WTC11 (cell line): ENCODE data around the gene NDST3. TPM values are rescaled to one million over a fixed set of nuclear protein-coding genes. Genes with fewer than 3 reads are reported as not detected.

Experiments
- ATAC-seq: fragments of 200-7000 bp; cut with Tn5 transposase; 2 replicates; pipeline ENCODE4 v1.10.0; 2021; ENCODE audit warnings: mild to moderate bottlenecking, moderate library complexity
- CTCF ChIA-PET: fragments of 300-600 bp; sonication (Branson Sonifier 250); formaldehyde crosslinking; loops from one replicate; lab custom pipeline; 2021; ENCODE audit warnings: antibody characterized with exemption; lab: Charles Lee
- POLR2A ChIA-PET: fragments of 350-600 bp; sonication (Branson Sonifier 250); formaldehyde crosslinking; loops from one replicate; lab custom pipeline; 2021; ENCODE audit warnings: antibody characterized with exemption; lab: Charles Lee
- DNase-seq: peaks from one replicate; pipeline ENCODE4 v3.0.0; 2021; ENCODE audit warnings: low spot score
- H3K27ac Mint-ChIP-seq: 2 replicates; pipeline ENCODE4 v1.8.0; 2021; ENCODE audit warnings: mixed read lengths
- H3K27me3 Mint-ChIP-seq: 2 replicates; pipeline ENCODE4 v1.8.0; 2021; ENCODE audit warnings: low read depth, mild to moderate bottlenecking, moderate library complexity, mixed read lengths
- H3K36me3 Mint-ChIP-seq: 2 replicates; pipeline ENCODE4 v1.8.0; 2021; ENCODE audit warnings: mixed read lengths
- H3K4me1 Mint-ChIP-seq: 2 replicates; pipeline ENCODE4 v1.8.0; 2022; ENCODE audit warnings: mixed read lengths
- H3K4me3 Mint-ChIP-seq: 2 replicates; pipeline ENCODE4 v1.8.0; 2021; ENCODE audit warnings: mild to moderate bottlenecking, moderate library complexity, mixed read lengths
- H3K9me3 Mint-ChIP-seq: 2 replicates; pipeline ENCODE4 v1.8.0; 2021; ENCODE audit warnings: mixed read lengths
- AFF4 ChIP-seq: sonication (generic); formaldehyde crosslinking; IDR thresholded peaks from 2 replicates; pipeline ENCODE4 v1.8.1; 2023; ENCODE audit warnings: mild to moderate bottlenecking, missing genetic modification reagents, borderline replicate concordance
- CREM ChIP-seq: sonication (generic); formaldehyde crosslinking; IDR thresholded peaks from 2 replicates; pipeline ENCODE4 v1.8.1; 2022; ENCODE audit warnings: mild to moderate bottlenecking, missing genetic modification reagents, moderate library complexity
- CTCF ChIP-seq: fragments of 200-600 bp; IDR thresholded peaks from 2 replicates; pipeline ENCODE4 v1.8.0; 2022; ENCODE audit warnings: antibody characterized with exemption
- E2F1 ChIP-seq: sonication (generic); formaldehyde crosslinking; IDR thresholded peaks from 2 replicates; pipeline ENCODE4 v1.8.0; 2022; ENCODE audit warnings: mild to moderate bottlenecking, missing genetic modification reagents
- E2F4 ChIP-seq: sonication (generic); formaldehyde crosslinking; IDR thresholded peaks from 2 replicates; pipeline ENCODE4 v1.8.1; 2022; ENCODE audit warnings: low read depth, mild to moderate bottlenecking, moderate library complexity, missing genetic modification reagents, borderline replicate concordance
- EMX1 ChIP-seq: fragments of 250-450 bp; sonication (Bioruptor Pico); IDR thresholded peaks from 2 replicates; pipeline ENCODE4 v1.8.0; 2021; ENCODE audit warnings: mild to moderate bottlenecking
- ERG ChIP-seq: fragments of 250-450 bp; sonication (Bioruptor Pico); IDR thresholded peaks from 2 replicates; pipeline ENCODE4 v1.8.0; 2021; ENCODE audit warnings: mild to moderate bottlenecking
- FOXJ3 ChIP-seq: sonication (generic); formaldehyde crosslinking; IDR thresholded peaks from 2 replicates; pipeline ENCODE4 v1.9.0; 2021; ENCODE audit warnings: missing genetic modification reagents, mild to moderate bottlenecking, borderline replicate concordance
- FOXP1 ChIP-seq: sonication (generic); formaldehyde crosslinking; IDR thresholded peaks from 2 replicates; pipeline ENCODE4 v1.8.0; 2022; ENCODE audit warnings: missing genetic modification reagents, mild to moderate bottlenecking, moderate library complexity, borderline replicate concordance
- HMGA2 ChIP-seq: fragments of 250-450 bp; sonication (Bioruptor Pico); IDR thresholded peaks from 2 replicates; pipeline ENCODE4 v1.4.0; 2021; ENCODE audit warnings: mild to moderate bottlenecking, moderate library complexity
- HMGXB4 ChIP-seq: sonication (generic); formaldehyde crosslinking; IDR thresholded peaks from 2 replicates; pipeline ENCODE4 v1.8.1; 2023; ENCODE audit warnings: mild to moderate bottlenecking, moderate library complexity, missing genetic modification reagents
- NFATC4 ChIP-seq: fragments of 250-450 bp; sonication (Bioruptor Pico); IDR thresholded peaks from 2 replicates; pipeline ENCODE4 v1.9.0; 2021; ENCODE audit warnings: mild to moderate bottlenecking
- NFYB ChIP-seq: sonication (generic); formaldehyde crosslinking; conservative IDR thresholded peaks from 2 replicates; pipeline ENCODE4 v1.8.0; 2022; ENCODE audit warnings: low read depth, missing genetic modification reagents
- NR3C1 ChIP-seq: sonication (generic); formaldehyde crosslinking; conservative IDR thresholded peaks from 2 replicates; pipeline ENCODE4 v1.8.1; 2023; ENCODE audit warnings: low read depth, mild to moderate bottlenecking, missing genetic modification reagents
- PREB ChIP-seq: sonication (generic); formaldehyde crosslinking; IDR thresholded peaks from 2 replicates; pipeline ENCODE4 v1.8.1; 2022; ENCODE audit warnings: mild to moderate bottlenecking, missing genetic modification reagents, moderate library complexity, borderline replicate concordance
- PRRX2 ChIP-seq: fragments of 250-450 bp; sonication (Bioruptor Pico); IDR thresholded peaks from 2 replicates; pipeline ENCODE4 v1.8.0; 2021; ENCODE audit warnings: mild to moderate bottlenecking
- TCF7 ChIP-seq: sonication (generic); formaldehyde crosslinking; IDR thresholded peaks from 2 replicates; pipeline ENCODE4 v1.8.0; 2022; ENCODE audit warnings: mild to moderate bottlenecking, low read depth, missing genetic modification reagents, moderate library complexity
- USF2 ChIP-seq: sonication (generic); formaldehyde crosslinking; IDR thresholded peaks from 2 replicates; pipeline ENCODE4 v1.8.1; 2023; ENCODE audit warnings: mild to moderate bottlenecking, missing genetic modification reagents, moderate library complexity
- ZBTB21 ChIP-seq: sonication (generic); formaldehyde crosslinking; IDR thresholded peaks from 2 replicates; pipeline ENCODE4 v1.8.1; 2023; ENCODE audit warnings: mild to moderate bottlenecking, missing genetic modification reagents, borderline replicate concordance
- ZMAT4 ChIP-seq: fragments of 250-450 bp; sonication (Bioruptor Pico); IDR thresholded peaks from 2 replicates; pipeline ENCODE4 v1.9.0; 2021; ENCODE audit warnings: mild to moderate bottlenecking
- ZNF138 ChIP-seq: sonication (generic); formaldehyde crosslinking; conservative IDR thresholded peaks from 2 replicates; pipeline ENCODE4 v1.8.1; 2022; ENCODE audit warnings: mild to moderate bottlenecking, moderate library complexity, missing genetic modification reagents
- ZNF671 ChIP-seq: fragments of 250-450 bp; sonication (Bioruptor Pico); IDR thresholded peaks from 2 replicates; pipeline ENCODE4 v1.8.0; 2021; ENCODE audit warnings: mild to moderate bottlenecking
- total RNA-seq: library from RNA; stranded (reverse); gene quantifications from 3 replicates; pipeline ENCODE4 v1.2.3, GENCODE V29; 2021

The NDST3 gene
- total RNA-seq, 1 experiment from 2014 or later: 0.37 TPM

- ATAC-seq: peak; percentile 83
- no peak overlapping the region for H3K4me3 Mint-ChIP-seq
- TF ChIP-seq E2F4 (CRISPR knock-in tag) (no peak), ZMAT4 (CRISPR knock-in tag) (no peak), FOXJ3 (no peak), NFYB (CRISPR knock-in tag) (no peak), PRRX2 (no peak), FOXP1 (CRISPR knock-in tag) (no peak), TCF7 (CRISPR knock-in tag) (no peak), HMGXB4 (CRISPR knock-in tag) (no peak), USF2 (CRISPR knock-in tag) (no peak), EMX1 (CRISPR knock-in tag) (no peak), AFF4 (CRISPR knock-in tag) (no peak), ZBTB21 (CRISPR knock-in tag) (no peak), ZNF671 (CRISPR knock-in tag) (no peak), CTCF (no peak)
- no peaks in the 10 kb centered on the region for H3K9me3 Mint-ChIP-seq
- no peaks in the 10 kb centered on the region for H3K27me3 Mint-ChIP-seq
- no peak overlapping the region for H3K27ac Mint-ChIP-seq
- no peaks in the 10 kb centered on the region for H3K36me3 Mint-ChIP-seq
- no peak for DNase-seq
- ChIA-PET CTCF (interaction anchor here (0.5 to 1.6 kb wide), 3 partner anchors 9 to 163 kb away, joined by 3 to 5 read pairs (median 4); no protein-coding TSS in a partner anchor), POLR2A (no interaction called here)
- peaks cover 23% of the 10 kb centered on the region for H3K4me1 Mint-ChIP-seq
These were observed 24.7 kb downstream of the NDST3 start for GRCh38 chr4:118058955-118059354.

GRCh38 chr4:118059397-118059796 is 25.1 kb downstream of the NDST3 start:
- no peak for DNase-seq
- peak; percentile 81 for ATAC-seq
- H3K27ac Mint-ChIP-seq: no peak overlapping the region
- no peaks in the 10 kb centered on the region for H3K36me3 Mint-ChIP-seq
- no peak overlapping the region for H3K4me3 Mint-ChIP-seq
- H3K27me3 Mint-ChIP-seq: no peaks in the 10 kb centered on the region
- peaks cover 23% of the 10 kb centered on the region for H3K4me1 Mint-ChIP-seq
- POLR2A ChIA-PET: no interaction called here
- H3K9me3 Mint-ChIP-seq: no peaks in the 10 kb centered on the region
- CTCF ChIA-PET: interaction anchor here (0.5 to 1.6 kb wide), 2 partner anchors 9 to 26 kb away, joined by 4 to 5 read pairs; no protein-coding TSS in a partner anchor
- TF ChIP-seq PREB (CRISPR knock-in tag) (no peak), ERG (CRISPR knock-in tag) (no peak), NFATC4 (CRISPR knock-in tag) (no peak), CREM (CRISPR knock-in tag) (no peak), E2F1 (no peak), ZNF138 (CRISPR knock-in tag) (no peak), HMGA2 (CRISPR knock-in tag) (no peak), NR3C1 (CRISPR knock-in tag) (no peak)
